DOHH2 (cell line): Measurements from ENCODE around the gene GPRC5B.

Experiments
- H3F3A ChIP-seq: fragments of 200-600 bp; sonication (generic), shearing (Covaris generic); 2 replicates; pipeline ENCODE4 v1.6.0; 2016; ENCODE audit warnings: antibody characterized with exemption, mild to moderate bottlenecking; ENCODE audit not compliant: control insufficient read depth, insufficient read depth
- H3K27ac ChIP-seq: fragments of 200-600 bp; sonication (generic); 2 replicates; pipeline ENCODE4 v1.5.1; 2014; ENCODE audit warnings: low read depth, mild to moderate bottlenecking, low read length, moderate library complexity
- H3K27me3 ChIP-seq: fragments of 200-600 bp; sonication (generic); 2 replicates; pipeline ENCODE4 v1.6.1; 2014; ENCODE audit warnings: mild to moderate bottlenecking, low read length, mixed read lengths; ENCODE audit not compliant: control insufficient read depth
- H3K36me3 ChIP-seq: fragments of 200-600 bp; sonication (generic); 2 replicates; pipeline ENCODE4 v1.6.1; 2014; ENCODE audit warnings: mild to moderate bottlenecking, low read length, moderate library complexity, mixed read lengths; ENCODE audit not compliant: control insufficient read depth
- H3K4me1 ChIP-seq: fragments of 200-600 bp; sonication (generic); 2 replicates; pipeline ENCODE4 v1.6.1; 2014; ENCODE audit warnings: mild to moderate bottlenecking, low read length, mixed read lengths; ENCODE audit not compliant: control insufficient read depth
- H3K4me2 ChIP-seq: fragments of 200-600 bp; sonication (generic); 2 replicates; pipeline ENCODE4 v1.6.0; 2014; ENCODE audit warnings: mild to moderate bottlenecking, low read length, moderate library complexity
- H3K4me3 ChIP-seq: fragments of 200-600 bp; sonication (generic); 2 replicates; pipeline ENCODE4 v1.5.1; 2014; ENCODE audit warnings: mild to moderate bottlenecking, low read length, mixed read lengths
- H3K79me2 ChIP-seq: fragments of 200-600 bp; sonication (generic); 2 replicates; pipeline ENCODE4 v1.6.1; 2014; ENCODE audit warnings: mild to moderate bottlenecking, low read length, mixed read lengths; ENCODE audit not compliant: control insufficient read depth
- H3K9me2 ChIP-seq: fragments of 200-600 bp; sonication (generic); replicated peaks from 2 replicates; pipeline ENCODE4 v1.6.1; 2014; ENCODE audit warnings: mild to moderate bottlenecking, low read length, mixed read lengths; ENCODE audit not compliant: control insufficient read depth
- H3K9me3 ChIP-seq: fragments of 200-600 bp; sonication (generic); 2 replicates; pipeline ENCODE4 v1.6.1; 2014; ENCODE audit warnings: antibody characterized with exemption, low read length, mixed read lengths; ENCODE audit not compliant: control insufficient read depth, insufficient read depth
- H4K20me1 ChIP-seq: fragments of 200-600 bp; sonication (generic); 2 replicates; pipeline ENCODE4 v1.6.0; 2014; ENCODE audit warnings: low read depth, mild to moderate bottlenecking, antibody characterized with exemption, low read length, moderate library complexity; ENCODE audit not compliant: control insufficient read depth, insufficient read depth
- CTCF ChIP-seq: fragments of 200-600 bp; sonication (generic); IDR thresholded peaks from one replicate; pipeline ENCODE4 v1.5.1; 2014; ENCODE audit warnings: antibody characterized with exemption, mild to moderate bottlenecking, low read depth, low read length; ENCODE audit not compliant: poor library complexity, severe bottlenecking
- EZH2phosphoT487 ChIP-seq: fragments of 200-600 bp; sonication (generic); IDR thresholded peaks from 2 replicates; pipeline ENCODE4 v1.6.1; 2017; ENCODE audit warnings: borderline replicate concordance, mild to moderate bottlenecking, antibody characterized with exemption, low read length, moderate library complexity, mixed read lengths

Gene GPRC5B

DNA sequence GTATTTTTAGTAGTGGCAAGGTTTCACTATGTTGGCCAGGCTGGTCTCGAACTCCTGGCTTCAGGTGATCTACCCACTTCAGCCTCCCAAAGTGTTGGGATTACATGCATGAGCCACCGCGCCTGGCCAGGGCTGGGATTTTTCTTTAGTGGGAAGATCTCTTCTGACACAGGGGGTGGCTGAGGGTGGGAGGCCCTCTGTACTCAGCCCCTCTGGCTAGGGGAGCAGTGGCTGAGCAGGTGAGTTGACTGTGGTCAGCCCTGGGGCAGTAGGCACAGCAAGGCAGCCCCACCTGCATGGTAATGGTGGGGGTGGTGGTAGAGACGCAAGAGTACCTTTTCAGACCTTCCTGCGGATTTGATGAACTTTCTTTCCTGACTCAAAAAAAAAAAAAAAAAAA lies 12.3 kb upstream of the GPRC5B start:
- Histone ChIP-seq H3K27me3 (no peaks in the 10 kb centered on the region), H3K4me3 (no peak overlapping the region), H3K9me3 (no peaks in the 10 kb centered on the region), H4K20me1 (no peaks in the 10 kb centered on the region), H3K9me2 (no peaks in the 10 kb centered on the region), H3K79me2 (no peaks in the 10 kb centered on the region), H3K4me2 (no peak overlapping the region), H3K4me1 (no peaks in the 10 kb centered on the region), H3K27ac (no peak overlapping the region), H3K36me3 (no peaks in the 10 kb centered on the region), H3F3A (no peaks in the 10 kb centered on the region)
- no peak for TF ChIP-seq CTCF
- no peak for TF ChIP-seq EZH2phosphoT487

DNA sequence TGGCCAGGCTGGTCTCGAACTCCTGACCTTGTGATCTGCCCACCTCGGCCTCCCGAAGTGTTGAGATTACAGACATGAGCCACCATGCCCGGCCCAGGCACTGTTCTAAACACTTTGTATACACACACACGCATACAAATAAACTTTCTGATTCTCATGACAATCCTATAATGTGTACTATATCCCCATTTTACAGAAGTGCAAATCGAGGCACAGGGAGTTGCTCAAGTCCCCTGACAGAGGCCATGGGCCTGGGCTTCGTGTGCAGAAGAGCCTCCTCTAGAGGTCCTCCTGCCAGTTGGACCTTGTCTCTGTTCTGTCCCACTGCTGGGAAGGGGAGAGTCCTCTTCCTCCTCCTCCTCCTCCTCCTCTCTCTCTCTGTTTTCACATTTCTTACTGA lies 9.9 kb upstream of the GPRC5B start:
- Histone ChIP-seq H3K4me3 (no peak overlapping the region), H3K79me2 (no peaks in the 10 kb centered on the region), H3K27ac (no peak overlapping the region), H3K9me3 (no peaks in the 10 kb centered on the region), H3K27me3 (peaks cover 4% of the 10 kb centered on the region; the same call in 1 of the 2 replicates), H3K9me2 (no peaks in the 10 kb centered on the region), H3K4me2 (no peak overlapping the region), H3F3A (no peaks in the 10 kb centered on the region), H3K4me1 (no peaks in the 10 kb centered on the region), H4K20me1 (no peaks in the 10 kb centered on the region), H3K36me3 (no peaks in the 10 kb centered on the region)
- TF ChIP-seq CTCF (no peak), EZH2phosphoT487 (no peak)

DNA sequence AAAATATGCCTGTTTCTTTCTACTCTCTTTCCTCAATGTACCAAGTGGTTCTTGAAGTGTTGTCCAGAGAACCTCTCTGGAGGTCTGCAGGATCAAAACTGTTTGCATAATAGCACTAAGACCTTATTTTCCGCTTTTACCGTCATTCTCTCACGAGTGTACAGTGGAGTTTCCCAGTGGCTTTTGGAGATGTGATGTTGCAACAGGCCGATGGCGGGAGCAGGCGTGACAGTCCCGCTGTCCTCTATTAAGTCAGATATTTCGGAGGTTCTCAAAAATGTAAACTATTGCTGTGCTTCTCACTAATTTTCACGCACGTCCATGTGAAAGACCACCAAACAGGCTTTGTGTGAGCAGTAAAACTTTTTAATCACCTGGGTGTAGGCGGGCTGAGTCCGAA lies 8.3 kb upstream of the GPRC5B start:
- Histone ChIP-seq H4K20me1 (no peaks in the 10 kb centered on the region), H3K4me2 (no peak overlapping the region), H3K9me2 (no peaks in the 10 kb centered on the region), H3K9me3 (no peaks in the 10 kb centered on the region), H3F3A (no peaks in the 10 kb centered on the region), H3K79me2 (no peaks in the 10 kb centered on the region), H3K4me1 (no peaks in the 10 kb centered on the region), H3K36me3 (no peaks in the 10 kb centered on the region), H3K27me3 (peaks cover 4% of the 10 kb centered on the region; the same call in 1 of the 2 replicates), H3K27ac (no peak overlapping the region), H3K4me3 (no peak overlapping the region)
- TF ChIP-seq CTCF (no peak), EZH2phosphoT487 (no peak)

GRCh38 chr16:19890901-19891300 lies 6.3 kb upstream of the GPRC5B start:
- H3K9me3 ChIP-seq, result no peaks in the 10 kb centered on the region
- H3K9me2 ChIP-seq, result no peaks in the 10 kb centered on the region
- no peaks in the 10 kb centered on the region for H3F3A ChIP-seq
- peaks cover 4% of the 10 kb centered on the region; the same call in 1 of the 2 replicates for H3K27me3 ChIP-seq
- no peaks in the 10 kb centered on the region for H4K20me1 ChIP-seq
- no peak overlapping the region for H3K27ac ChIP-seq
- no peak overlapping the region for H3K4me3 ChIP-seq
- H3K4me1 ChIP-seq, result peaks cover 4% of the 10 kb centered on the region
- H3K4me2 ChIP-seq, result no peak overlapping the region
- no peak for TF ChIP-seq CTCF
- no peak for TF ChIP-seq EZH2phosphoT487
- no peaks in the 10 kb centered on the region for H3K36me3 ChIP-seq
- H3K79me2 ChIP-seq, result no peaks in the 10 kb centered on the region
